AG10803 (cell line): ENCODE results near the gene ZNF48.

Experiments
- DNase-seq: peaks from one replicate; pipeline ENCODE4 v3.0.0; 2010; ENCODE audit warnings: low read depth
- H3K4me3 ChIP-seq: 2 replicates; pipeline ENCODE4 v1.5.1; 2011; ENCODE audit warnings: mild to moderate bottlenecking, low read length, control low read depth
- TF ChIP-seq, protein P1 (sequence below): conservative IDR thresholded peaks from 2 replicates; pipeline ENCODE4 v1.5.1; 2011; ENCODE audit warnings: mild to moderate bottlenecking, low read length, control low read depth, inconsistent platforms

ZNF48 gene

DNA sequence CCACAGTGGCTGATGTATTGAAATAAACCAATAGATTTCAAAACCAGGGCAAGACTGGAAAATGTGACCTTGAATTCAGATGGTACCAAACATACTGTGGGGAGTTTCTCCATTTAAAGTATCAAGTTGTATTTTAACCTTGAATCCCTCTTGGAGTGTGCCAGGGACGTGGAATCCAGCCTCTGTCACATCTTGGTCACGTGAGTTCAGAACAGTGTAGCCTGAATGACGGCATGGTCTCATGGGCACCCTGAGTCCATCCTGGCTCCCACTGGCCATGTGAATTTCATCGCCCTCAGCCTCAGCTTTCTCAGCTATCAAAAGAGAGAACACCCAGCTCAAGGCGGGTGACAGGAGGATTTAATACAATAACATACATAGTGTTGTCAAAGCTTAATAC is 18.9 kb downstream of the ZNF48 start:
- no peak overlapping the region for H3K4me3 ChIP-seq
- DNase-seq: no peak
- TF ChIP-seq, protein P1, sequence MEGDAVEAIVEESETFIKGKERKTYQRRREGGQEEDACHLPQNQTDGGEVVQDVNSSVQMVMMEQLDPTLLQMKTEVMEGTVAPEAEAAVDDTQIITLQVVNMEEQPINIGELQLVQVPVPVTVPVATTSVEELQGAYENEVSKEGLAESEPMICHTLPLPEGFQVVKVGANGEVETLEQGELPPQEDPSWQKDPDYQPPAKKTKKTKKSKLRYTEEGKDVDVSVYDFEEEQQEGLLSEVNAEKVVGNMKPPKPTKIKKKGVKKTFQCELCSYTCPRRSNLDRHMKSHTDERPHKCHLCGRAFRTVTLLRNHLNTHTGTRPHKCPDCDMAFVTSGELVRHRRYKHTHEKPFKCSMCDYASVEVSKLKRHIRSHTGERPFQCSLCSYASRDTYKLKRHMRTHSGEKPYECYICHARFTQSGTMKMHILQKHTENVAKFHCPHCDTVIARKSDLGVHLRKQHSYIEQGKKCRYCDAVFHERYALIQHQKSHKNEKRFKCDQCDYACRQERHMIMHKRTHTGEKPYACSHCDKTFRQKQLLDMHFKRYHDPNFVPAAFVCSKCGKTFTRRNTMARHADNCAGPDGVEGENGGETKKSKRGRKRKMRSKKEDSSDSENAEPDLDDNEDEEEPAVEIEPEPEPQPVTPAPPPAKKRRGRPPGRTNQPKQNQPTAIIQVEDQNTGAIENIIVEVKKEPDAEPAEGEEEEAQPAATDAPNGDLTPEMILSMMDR: no peak

DNA sequence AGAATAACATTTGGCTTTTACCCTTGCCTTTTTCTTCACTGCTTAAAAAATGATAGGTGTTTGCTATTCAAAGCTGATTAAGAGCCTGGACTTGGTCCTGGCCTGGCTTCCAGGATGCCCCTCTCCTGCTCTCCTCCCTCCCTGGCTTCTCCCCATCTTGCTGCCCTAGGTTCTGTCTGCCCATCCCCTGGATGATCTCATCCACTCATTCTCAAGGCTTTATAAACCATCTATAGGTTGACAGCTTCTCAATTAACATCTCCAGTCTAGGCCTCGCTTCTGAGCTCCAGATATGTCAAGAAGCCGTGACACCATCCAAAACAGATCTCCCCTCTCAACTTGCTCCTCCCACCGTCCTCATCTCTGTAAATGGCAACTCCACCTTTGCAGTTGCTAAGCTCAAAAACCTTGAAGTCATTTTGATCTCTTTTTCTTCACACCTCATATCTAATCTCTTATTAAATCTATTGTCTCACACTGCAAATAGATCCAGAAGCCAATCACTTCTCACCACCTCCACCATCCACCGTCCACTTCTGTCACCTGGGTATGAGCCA is 20.9 kb downstream of the ZNF48 start:
- DNase-seq: no peak
- H3K4me3 ChIP-seq: no peak overlapping the region
- TF ChIP-seq, protein P1: no peak

DNA sequence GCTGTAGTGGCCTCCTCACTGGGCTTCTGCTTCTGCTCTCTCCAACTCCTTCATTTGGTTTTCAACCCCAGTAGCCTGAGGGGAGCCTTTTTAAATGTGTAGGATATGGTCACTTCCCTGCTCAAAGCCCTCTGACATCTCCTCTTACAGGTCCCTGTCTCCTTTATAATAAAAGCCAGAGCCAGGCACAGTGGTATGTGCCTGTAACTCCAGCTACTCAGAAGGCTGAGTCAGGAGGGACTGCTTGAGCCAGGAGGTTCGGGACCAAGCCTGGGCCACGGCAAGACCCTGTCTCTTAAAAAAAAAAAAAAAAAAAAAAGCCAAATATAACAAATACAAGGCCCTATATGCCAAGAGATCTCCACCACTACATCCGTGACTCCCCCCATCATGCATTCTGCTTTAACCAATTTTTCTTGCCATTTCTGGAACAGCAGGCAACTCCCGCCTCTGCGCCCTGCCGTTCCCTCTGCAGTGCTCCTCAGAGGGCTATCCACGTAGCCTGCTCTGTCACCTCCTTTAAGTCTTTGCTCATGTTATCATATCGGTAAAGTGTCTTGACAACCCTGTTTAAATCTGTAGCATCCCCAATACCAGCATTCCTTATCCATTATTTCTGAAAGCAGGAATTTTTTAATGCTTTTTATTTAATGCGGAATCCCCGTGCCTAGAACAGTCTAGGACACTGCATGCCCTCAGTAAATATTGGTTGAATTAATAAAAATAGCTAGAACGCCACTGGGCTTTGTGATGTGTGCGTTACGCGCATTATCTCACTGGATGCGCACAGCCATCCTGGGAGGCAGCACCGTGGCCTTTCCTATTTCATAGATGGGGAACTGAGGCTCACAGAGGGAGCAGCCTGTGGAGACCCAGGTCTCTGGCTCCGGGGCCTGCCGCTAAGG is 21.7 kb downstream of the ZNF48 start:
- TF ChIP-seq, protein P1: no peak
- DNase-seq: no peak
- H3K4me3 ChIP-seq: peak overlapping the region; percentile 60

DNA sequence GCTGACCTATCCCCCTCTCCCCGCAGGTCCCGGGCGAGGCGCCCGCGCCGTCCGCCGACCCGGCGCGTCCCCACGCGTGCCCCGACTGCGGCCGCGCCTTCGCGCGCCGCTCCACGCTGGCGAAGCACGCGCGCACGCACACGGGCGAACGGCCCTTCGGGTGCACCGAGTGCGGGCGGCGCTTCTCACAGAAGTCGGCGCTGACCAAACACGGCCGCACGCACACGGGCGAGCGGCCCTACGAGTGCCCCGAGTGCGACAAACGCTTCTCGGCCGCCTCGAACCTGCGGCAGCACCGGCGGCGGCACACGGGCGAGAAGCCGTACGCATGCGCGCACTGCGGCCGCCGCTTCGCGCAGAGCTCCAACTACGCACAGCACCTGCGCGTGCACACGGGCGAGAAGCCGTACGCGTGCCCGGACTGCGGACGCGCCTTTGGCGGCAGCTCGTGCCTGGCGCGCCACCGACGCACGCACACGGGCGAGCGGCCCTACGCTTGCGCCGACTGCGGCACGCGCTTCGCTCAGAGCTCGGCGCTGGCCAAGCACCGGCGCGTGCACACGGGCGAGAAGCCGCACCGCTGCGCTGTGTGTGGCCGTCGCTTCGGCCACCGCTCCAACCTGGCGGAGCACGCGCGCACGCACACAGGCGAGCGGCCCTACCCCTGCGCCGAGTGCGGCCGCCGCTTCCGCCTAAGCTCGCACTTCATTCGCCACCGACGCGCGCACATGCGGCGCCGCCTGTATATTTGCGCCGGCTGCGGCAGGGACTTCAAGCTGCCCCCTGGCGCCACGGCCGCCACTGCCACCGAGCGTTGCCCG is 22.5 kb downstream of the ZNF48 start:
- TF ChIP-seq, protein P1: no peak
- H3K4me3 ChIP-seq: peak overlapping the region; percentile 60
- DNase-seq: peak; percentile 89

DNA sequence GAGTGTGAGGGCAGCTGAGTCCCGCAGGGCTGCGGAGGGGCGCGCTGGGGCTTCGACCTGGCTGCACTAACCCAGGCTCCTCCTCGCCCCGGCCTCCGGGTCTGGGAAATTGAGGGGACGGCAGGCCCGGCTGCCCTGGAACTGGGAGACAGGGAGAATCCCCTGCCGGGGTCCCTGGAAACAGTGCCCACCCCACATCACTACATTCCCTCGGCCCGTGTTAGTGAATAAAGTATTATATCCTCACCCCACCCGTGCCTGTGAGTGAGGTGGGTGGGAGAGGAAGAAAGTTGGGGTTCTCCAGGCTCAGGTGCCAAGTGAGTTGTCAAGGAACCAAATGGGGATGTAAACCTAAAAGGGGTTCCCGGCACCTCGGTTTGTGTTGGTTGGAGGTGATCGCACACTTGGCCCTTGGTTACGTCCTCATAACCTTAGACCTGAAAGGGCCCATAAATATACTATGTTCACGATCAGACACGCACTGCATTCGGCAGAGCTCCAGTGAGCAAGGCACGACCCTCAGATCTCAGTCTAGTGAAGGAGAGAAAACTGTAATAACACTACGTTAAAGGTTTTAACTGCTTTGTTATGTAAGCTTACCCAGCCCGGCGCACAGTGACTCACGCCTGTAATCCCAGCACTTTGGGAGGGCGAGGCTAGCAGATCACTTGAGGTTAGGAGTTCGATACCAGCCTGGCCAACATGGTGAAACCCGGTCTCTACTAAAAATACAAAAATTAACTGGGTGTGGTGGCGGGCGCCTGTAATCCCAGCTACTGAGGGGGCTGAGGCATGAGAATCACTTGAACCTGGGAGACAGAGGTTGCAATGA is 23.3 kb downstream of the ZNF48 start:
- peak overlapping the region; percentile 60 for H3K4me3 ChIP-seq
- DNase-seq: no peak
- TF ChIP-seq, protein P1: no peak; the same call in 1 of the 2 replicates

DNA sequence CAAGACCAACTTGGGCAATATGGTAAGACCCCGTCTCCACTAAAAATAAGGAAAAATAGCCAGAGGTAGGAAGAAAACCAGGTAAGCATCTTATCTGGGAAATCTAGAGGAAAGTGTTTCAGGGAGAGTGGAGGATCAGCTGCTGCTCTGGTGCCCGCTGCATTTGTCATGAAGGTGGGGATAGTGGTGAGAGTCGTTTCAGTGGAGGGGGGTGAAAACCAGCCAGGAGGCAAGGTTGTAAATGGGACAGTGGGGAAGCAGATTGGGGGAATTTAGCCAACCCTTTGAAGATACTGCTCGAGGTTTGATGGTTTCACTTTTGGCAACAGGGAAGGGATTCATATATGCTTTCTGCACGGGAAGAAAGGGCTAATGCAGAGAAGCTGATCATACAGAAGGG is 25.8 kb downstream of the ZNF48 start:
- no peak for DNase-seq
- no peak overlapping the region for H3K4me3 ChIP-seq
- TF ChIP-seq, protein P1: no peak
